Renal pelvis (tissue), 4 donors: ENCODE measurements around the gene TNFRSF4. TPM values are rescaled to one million over a fixed set of nuclear protein-coding genes. Genes with fewer than 3 reads are reported as not detected.
A peak's percentile ranks its signal among the peaks of the same experiment; 100 is the strongest.

Experiments used
- DNase-seq: peaks from one replicate; pipeline ENCODE4 v3.0.0-alpha.2; 2013
- polyA plus RNA-seq, 3 donors: library from polyadenylated mRNA; unstranded; fragments of 120-200 nt; gene quantifications; one replicate each; pipeline ENCODE4 v1.2.1, GENCODE V29; 2013; ENCODE audit not compliant: insufficient read length in 3 of 3

TNFRSF4 gene
- polyA plus RNA-seq, 3 donors, result 1.5 to 2.7 (median 2.7) TPM

DNA sequence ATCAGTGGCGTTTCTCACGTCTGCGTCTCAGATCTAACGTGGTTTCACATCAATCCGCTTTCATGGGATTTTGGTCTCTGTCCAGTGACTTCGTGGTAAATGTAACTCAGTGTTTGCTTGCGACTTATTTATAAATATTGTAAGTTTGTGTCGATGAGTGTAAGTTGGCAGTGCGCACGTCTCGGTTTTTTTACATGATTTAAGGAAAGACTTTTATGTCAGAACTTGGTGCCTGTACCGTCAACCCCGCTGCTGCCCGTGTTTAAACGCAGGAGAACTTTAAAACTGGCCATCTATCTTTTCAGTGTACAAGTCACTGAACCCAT, 19.6 kb upstream of the TNFRSF4 start:
- no peak for DNase-seq

DNA sequence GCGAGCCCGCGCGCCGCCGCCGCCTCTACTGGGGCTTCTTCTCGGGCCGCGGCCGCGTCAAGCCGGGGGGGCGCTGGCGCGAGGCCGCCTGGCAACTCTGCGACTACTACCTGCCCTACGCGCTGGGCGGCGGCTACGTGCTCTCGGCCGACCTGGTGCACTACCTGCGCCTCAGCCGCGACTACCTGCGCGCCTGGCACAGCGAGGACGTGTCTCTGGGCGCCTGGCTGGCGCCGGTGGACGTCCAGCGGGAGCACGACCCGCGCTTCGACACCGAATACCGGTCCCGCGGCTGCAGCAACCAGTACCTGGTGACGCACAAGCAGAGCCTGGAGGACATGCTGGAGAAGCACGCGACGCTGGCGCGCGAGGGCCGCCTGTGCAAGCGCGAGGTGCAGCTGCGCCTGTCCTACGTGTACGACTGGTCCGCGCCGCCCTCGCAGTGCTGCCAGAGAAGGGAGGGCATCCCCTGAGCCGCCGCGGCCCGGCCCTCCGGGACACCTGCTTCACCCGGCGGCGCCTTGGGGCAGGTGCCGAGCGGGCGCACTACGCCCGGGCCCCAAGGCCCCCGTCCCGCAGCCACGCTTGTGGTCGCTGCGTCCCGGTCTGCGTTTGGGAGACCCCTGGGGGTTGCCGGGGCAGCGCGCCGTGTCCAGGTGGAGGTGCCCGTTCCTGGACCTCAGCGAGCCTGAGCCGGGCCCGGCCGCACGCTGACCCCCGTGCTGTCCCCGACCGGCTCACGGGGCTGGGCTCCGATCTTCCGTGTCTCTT, 19.0 kb upstream of the TNFRSF4 start:
- DNase-seq, result no peak

DNA sequence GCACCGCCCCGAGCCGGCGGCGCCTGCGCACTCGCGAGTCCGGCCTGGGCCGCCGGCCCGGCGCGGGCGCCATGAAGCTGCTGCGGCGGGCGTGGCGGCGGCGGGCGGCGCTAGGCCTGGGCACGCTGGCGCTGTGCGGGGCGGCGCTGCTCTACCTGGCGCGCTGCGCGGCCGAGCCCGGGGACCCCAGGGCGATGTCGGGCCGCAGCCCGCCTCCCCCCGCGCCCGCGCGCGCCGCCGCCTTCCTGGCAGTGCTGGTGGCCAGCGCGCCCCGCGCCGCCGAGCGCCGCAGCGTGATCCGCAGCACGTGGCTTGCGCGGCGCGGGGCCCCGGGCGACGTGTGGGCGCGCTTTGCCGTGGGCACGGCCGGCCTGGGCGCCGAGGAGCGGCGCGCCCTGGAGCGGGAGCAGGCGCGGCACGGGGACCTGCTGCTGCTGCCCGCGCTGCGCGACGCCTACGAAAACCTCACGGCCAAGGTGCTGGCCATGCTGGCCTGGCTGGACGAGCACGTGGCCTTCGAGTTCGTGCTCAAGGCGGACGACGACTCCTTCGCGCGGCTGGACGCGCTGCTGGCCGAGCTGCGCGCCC, 18.3 kb upstream of the TNFRSF4 start, which contains the start of gene B3GALT6:
TSS of gene B3GALT6 (plus strand) at position 30 of the 588 bp plus-strand sequence. CDS start at position 72, 42 bp downstream.
- DNase-seq, result no peak

DNA sequence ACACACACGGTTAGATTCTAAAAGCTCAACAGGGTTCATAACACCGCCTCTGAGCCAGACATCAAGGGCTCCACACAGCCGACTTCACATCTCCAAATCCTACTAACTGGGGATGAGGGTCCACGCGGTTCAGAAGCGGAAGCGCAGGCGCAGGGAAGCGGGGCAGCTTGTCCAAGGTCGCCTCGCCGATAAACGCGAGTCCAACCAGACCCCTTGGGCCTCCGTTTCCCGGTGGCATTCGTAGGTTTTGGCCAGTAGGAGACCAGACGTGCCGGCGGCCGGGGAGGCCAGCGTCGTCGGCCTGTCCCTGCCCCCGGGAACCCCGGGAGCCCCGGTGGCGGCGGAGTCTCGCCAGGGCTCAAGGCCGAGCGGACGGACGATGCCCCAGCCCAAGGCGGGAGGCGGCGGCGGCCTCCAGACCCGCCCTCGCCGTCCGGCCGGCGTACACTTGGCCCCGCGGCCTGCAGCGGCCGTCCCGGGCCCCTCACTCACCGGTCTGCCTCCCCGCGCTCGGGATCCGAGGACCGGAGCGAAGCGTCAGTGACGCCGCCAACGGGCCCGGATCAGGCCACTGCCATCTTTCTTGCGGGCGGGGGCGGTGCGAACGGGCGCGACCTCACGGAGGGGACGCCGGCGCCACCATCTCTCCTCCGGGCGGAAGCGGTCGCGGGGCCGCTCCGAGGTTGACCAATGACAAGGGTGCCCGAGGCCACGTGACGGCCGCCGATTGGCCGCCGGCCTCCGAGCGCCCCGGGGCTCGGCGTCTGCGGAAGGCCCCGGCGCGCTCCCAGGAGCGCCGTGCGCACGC, 17.7 kb upstream of the TNFRSF4 start, which contains the start of gene SDF4:
TSS of gene SDF4 (minus strand) at position 602 of the 808 bp plus-strand sequence. CDS start 3,229 bp downstream, outside the sequence.
- DNase-seq, result peak; percentile 97

DNA sequence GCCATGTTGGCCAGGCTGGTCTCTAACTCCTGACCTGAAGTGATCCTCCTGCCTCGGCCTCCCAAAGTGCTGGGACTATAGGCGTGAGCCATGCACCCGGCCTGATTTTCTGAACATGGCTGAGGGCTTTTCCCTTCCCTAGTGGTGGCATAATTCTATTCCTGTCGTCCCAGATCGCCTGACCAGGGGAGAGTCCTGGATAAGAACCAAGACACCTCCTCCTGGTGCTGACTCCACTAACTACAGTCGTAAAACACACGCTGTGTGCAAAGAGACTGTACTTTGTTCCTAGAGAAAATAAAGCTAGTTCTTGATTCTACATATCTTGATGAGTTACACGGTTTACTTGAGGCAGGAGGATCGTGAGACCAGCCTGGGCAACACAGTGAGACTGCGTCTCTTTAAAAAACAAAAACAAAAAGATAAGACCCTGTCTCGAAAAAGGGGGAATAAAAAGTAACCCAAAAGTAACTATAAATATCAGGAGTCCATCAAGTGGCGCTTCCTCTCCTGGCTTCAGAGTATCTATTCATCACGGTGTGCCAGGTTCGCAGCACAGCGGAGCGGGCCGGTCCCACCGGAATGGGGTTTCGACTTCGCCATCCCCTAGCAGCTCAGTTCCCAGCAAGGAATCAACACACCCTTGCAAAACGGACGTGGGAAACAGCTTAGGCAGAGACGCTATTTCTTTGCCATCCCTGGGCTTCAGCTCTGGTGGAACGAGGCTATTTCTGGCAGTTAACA, 16.9 kb upstream of the TNFRSF4 start:
- DNase-seq, result no peak

DNA sequence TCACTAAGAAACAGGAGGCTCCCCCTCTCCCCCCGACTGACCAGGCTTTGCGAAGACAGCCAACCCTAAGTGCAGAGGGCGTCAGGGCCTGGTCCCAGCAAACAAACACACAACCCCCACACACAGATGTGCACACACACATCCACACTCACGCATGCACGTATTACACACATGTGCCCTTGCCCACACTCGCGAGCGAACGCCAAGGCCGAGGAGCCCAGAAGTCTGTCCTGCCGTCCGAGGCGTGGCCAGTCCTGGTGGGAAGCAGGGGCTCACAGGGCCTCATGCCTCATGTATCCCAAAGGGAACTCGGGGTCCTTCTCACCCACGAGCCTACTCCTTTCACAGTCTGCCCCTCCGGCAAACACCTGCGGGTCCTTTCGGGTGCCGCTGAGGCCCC, 15.8 kb upstream of the TNFRSF4 start:
- no peak for DNase-seq

DNA sequence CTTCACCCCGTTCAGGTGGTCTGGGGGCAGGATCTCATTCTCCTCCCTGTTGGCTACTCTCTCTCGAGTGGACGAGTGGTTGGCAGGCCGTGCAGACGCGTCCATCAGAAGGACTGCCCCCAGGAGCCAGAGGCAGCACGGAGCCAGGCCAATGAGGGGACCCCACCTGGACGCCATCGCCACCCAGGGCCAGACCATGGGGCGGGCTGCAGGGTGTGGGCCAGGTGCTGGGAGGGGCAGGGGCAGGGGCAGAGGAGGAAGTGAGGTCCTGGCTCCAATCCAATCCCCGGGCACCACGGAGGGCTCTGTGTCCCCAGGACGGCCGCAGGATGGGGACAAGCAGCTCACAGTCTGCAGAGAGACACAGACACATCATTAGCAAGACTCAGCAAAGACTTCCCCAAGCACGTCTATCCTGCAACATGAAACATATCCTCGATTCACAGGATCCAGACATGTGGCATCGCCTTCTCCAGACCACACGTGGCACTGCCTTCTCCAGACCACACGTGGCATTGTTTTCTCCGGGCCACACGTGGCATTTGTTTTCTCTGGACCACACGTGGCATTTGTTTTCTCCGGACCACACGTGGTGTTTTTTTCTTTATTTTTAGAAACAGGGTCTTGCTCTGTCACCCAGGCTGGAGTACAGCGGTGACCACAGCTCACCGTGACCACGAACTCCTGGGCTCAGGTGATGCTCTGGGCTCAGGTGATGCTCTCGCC, 14.8 kb upstream of the TNFRSF4 start:
- DNase-seq, result no peak

DNA sequence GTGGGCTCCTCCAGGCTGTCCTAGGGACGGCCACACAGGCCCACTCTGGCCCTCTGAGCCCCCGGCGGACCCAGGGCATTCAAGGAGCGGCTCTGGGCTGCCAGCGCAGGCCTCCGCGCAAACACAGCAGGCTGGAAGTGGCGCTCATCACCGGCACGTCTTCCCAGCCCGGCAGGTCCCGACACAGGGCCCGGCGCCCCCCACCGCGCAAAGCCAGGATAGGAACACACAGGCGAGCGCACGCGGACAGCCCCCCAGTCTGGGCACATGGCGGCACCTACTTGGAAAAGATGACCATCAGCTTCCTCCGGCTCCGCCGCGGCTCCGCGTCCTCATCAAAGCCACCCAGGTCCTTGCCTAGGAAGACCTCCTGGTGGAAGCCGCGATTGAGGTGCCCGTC, 14.2 kb upstream of the TNFRSF4 start:
- DNase-seq, result no peak

DNA sequence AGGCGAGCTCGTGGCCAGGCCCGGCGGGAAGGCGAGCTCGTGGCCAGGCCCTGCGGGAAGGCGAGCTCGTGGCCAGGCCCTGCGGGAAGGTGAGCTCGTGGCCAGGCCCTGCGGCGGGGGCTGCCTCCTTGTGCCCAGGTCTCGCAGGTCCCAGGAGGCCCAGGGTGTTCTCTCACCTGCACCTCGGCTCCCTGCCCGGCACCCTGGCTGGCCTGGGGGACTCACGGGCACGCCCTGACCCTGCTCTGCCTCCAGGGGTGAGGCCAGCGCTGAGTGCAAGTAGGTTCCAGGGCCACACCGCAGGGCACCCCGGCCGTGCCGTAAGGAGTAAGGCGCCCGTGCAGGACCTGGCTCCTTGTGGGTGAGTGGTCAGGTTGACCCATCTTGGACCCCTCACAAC, 13.4 kb upstream of the TNFRSF4 start:
- no peak for DNase-seq

DNA sequence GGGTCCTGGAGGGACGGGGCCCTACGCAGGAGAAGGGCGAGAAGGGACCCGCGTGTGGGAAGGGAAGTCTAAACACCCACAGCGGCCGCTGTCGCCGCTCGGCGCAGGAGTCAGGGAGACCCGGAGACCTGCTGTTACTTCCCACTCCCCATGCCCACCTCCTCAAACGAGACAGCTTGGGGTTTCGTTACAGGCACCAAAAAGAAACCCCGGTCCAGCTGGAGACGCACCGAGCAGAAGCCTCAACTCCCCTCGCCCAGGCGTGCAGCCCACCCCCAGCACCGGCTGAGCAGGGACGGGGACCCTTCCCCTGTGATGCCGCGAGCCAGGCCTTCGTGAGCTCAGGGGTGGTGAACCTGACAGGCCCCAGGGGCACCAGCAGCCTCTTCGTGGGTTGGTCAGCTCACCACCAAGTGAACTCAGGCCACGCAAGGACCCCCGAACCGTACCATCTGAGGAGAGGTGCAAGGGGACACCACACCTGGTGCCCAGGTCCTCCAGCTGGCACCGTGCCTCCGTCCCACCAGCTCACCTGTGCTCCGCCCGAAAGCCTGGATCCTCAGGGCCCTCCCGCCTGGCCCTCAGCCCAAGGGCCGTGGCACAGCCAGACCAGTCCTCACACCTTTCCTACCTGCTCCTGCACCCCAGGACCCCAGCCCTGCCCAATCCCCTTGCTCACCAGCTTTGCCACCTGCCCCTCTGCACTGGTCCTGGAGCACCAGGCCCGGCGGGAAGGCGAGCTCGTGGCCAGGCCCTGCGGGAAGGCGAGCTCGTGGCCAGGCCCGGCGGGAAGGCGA, 12.8 kb upstream of the TNFRSF4 start:
- no peak for DNase-seq

DNA sequence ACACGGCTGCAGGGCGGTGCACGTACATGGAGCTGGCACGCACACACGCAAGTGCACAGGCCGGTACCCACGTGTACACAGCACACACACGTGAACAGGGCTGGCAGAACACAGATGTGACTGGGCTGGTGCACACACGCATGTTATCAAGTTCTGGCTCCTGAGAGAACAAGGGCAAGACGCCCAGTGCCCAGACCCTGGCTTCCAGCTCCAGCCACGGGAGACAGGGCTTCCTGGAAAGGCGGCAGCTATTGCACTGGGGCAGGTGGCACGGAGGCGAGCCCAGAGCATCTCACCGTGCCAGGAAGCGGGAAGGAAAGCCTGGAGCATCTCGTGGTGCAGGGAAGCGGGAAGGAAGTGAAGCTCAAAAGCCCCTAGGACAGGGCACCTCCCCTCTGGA, 12.0 kb upstream of the TNFRSF4 start:
- no peak for DNase-seq

DNA sequence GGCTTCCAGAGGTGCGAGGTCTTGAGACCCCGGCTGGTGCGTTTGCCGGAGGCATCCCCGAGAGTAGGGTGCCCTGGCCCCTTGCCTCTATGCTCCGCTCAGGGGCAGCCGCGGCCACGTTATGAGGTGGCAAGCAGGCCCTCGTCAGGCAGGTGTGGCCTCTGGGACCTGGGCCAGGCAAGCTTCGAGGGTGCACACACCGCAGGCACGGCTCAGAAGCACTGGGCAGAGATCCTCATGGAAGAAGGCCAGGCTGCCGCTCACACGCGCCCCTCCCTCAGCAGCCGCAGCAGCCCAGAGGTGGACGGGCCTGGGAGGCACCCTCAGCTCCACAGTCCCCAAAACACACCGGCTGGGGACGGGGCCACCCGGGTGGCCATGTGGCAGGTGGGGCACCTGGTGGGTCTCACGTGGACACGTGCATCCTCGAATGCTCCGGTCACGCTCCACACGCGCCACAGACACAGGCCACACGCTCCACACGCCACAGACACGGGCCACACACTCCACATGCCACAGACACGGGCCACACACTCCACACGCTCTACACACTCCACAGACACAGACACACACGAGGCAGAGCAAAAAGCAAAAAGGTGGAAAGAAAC, 11.4 kb upstream of the TNFRSF4 start:
- no peak for DNase-seq

DNA sequence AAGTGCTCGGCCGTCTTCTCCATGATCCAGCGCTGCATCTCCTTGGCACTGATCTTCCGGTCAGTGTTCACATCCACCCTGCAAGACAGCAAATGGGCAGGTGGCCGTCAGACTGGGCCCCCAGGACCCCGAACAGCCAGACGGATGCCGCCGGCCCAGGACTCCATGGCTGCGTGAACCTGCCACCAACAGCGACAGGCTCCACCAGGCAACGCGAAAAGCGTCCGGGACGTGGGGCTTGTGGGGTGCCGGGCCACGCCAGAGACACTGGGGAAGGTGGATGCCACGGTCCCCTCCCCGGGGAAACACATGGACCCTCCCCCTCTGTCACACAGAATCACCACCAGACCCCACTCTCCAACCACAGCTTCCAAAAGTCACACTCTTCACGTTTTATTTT, 9.9 kb upstream of the TNFRSF4 start:
- DNase-seq, result no peak

DNA sequence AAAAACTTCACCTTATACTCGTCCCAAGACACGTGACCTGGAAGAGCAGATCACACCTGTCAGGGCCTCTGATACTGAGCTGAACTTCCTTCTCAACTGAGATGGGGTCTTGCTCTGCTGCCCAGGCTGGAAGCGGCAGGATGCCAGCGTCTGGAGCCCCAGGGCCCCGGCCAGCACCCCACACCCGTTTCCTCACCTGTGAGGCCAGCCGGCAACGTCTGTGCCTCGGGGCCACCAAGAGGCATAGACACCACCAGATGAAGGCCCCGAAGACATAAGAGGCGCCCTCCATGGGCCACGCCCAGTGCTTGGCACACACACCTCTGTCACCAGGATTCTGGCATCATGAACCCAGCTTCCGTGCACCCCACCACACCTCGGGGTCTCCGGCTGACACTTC, 9.4 kb upstream of the TNFRSF4 start:
- DNase-seq, result no peak

DNA sequence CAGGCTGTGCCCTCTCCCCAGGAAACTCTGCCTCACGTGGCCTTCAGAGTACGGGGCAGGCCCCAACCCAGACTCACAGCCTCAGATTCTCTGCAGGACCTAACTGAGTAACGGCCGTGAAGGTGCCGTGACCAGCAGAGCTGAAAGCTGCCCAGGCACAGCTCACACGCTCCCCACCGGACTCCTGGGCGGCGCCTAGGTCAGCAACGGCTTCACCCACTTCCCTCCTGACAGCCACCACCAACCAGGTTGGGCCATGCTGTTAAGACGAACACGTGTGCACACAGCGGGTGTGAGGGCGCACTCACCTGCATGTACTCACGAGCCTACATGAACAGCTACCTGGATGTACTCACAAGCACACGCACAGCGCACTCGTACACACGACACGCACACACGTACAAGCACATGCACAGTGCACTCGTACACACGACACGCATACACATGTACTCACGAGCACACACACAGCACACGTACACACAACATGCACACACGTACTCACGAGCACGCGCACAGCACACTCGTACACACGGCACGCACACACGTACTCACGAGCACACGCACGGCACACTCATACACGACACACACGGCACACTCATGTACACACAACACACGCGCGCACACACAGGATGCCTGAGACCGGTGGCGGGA, 8.7 kb upstream of the TNFRSF4 start:
- DNase-seq, result no peak

DNA sequence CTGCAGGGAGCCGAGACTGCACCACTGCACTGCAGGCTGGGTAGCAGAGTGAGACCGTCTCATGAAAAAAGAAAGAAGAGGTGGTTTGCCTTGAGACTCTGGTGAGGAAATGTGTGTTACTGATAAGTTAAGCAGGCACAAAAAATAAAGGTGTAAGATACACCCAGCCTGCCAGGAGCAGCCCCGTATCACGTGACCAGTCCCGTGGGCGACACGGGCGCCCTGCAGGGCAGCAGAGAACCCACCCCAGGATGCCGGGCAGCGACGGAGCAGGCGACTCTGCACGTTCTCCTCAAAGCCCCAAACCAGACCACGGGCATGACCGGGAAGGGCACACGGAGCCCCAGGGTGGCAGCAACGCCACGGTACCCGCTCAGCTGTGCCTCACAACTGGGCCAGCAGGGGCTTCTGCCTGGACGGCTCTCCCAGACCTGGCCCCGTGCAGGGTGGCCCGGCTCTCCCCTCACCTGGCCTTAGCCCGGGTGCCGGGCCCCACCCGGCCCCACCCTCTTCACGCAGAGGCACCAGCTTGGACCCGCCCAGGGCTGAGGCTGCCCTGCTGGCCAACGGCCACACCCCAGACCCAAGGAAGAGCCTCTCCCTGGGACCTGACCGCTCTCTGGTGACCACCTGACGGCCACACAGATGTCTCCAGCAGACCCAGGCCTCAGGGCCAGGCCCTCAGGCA, 8.1 kb upstream of the TNFRSF4 start:
- DNase-seq, result no peak

DNA sequence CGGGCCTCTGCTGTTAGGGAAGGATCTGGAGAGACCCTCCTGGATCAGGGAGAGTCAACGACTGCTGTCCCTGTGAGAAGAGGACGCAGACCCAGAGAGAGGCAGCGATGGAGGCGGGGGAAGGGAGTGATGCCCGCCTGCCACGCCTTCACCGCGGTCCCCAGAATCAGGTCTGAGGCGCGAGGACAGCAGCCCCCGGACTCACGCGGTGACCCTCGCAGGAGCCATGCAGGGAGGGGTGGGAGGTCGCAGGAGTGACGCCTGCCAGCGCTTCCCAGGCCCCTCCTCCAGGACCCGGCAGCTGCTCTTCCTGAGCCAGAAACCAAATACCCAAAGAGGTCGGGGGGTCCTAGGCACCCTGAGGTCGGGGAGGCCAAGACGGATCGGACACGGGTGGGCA, 6.2 kb upstream of the TNFRSF4 start:
- no peak for DNase-seq

DNA sequence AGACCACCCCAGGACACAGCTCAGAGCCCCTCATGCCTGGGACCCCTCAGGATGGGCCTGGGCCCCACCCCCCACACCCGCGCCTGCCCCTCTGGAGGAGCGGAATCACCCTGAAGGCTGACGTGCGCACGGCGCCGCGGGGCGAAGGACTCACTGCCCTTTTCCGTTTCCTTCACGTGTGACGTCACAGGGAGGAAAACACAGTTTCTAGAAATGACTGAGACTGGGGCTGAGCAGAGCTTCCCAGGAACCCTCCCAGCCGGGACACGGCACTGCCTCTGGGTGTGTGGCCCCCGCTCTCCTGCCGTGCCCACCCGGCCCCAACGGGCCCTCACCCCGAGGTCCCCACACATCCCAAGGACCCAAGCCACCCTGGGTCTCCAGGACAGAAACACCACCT, 5.4 kb upstream of the TNFRSF4 start:
- DNase-seq, result no peak
